ENCODE data around the gene OR11H6.

DNA sequence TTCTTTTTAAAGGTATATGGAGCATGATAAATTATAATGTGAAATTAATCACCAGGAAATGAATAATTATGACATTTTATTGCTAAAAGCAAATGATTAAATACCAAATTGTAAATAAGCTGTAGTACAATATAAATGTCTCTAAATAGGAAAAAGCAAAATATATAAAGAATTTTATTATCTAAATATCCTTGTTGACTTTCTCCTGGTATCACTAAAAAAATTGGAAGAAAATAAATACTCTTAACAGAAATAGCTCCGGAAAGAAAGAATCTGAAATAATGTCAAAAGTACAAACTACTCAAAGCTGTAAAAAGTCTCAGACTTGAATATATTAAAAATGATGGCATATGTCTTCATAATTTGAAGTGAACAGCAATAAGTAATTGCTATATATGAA, 5.2 kb downstream of the OR11H6 start, which contains the start of gene OR11H7:
- TF ChIP-seq, protein P1, sequence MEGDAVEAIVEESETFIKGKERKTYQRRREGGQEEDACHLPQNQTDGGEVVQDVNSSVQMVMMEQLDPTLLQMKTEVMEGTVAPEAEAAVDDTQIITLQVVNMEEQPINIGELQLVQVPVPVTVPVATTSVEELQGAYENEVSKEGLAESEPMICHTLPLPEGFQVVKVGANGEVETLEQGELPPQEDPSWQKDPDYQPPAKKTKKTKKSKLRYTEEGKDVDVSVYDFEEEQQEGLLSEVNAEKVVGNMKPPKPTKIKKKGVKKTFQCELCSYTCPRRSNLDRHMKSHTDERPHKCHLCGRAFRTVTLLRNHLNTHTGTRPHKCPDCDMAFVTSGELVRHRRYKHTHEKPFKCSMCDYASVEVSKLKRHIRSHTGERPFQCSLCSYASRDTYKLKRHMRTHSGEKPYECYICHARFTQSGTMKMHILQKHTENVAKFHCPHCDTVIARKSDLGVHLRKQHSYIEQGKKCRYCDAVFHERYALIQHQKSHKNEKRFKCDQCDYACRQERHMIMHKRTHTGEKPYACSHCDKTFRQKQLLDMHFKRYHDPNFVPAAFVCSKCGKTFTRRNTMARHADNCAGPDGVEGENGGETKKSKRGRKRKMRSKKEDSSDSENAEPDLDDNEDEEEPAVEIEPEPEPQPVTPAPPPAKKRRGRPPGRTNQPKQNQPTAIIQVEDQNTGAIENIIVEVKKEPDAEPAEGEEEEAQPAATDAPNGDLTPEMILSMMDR (conservative IDR thresholded peaks at IDR 0.05; ENCODE audit: low read depth, low read length): no peak
- no peak for TF ChIP-seq EZH2 (IDR thresholded peaks at IDR 0.05; ENCODE audit: borderline replicate concordance, low read depth, low read length, poor library complexity, severe bottlenecking)
